Prostate gland (tissue), 2 donors: ENCODE measurements around the gene FMN1. TPM values are rescaled to one million over a fixed set of nuclear protein-coding genes. Genes with fewer than 3 reads are reported as not detected.

ENCODE experiments used
- DNase-seq: peaks from one replicate; pipeline ENCODE4 v3.0.0-alpha.2; 2019; ENCODE audit warnings: low spot score
- H3K27ac ChIP-seq, 2 donors: fragments of 200-600 bp; sonication (generic); 2 replicates each; pipeline ENCODE4 v1.5.1; 2017 to 2019
- H3K27me3 ChIP-seq: fragments of 200-600 bp; sonication (generic); replicated peaks from 2 replicates; pipeline ENCODE4 v1.5.1; 2019; ENCODE audit not compliant: insufficient read depth
- H3K36me3 ChIP-seq, 2 donors: fragments of 200-600 bp; sonication (generic); 1 replicate in 1 of 2; 2 replicates in 1 of 2; pipeline versions ENCODE4 v1.5.1 to v1.8.1; 2017 to 2019
- H3K4me1 ChIP-seq: fragments of 200-600 bp; sonication (generic); replicated peaks from 2 replicates; pipeline ENCODE4 v1.5.1; 2019
- H3K4me3 ChIP-seq, 2 donors: fragments of 200-600 bp; sonication (generic); 2 replicates each; pipeline ENCODE4 v1.5.1; 2017 to 2019
- H3K9me3 ChIP-seq: fragments of 200-600 bp; sonication (generic); 2 replicates; pipeline ENCODE4 v1.5.1; 2017
- POLR2A ChIP-seq: fragments of 450-650 bp; IDR thresholded peaks from one replicate; pipeline ENCODE4 v1.6.1; 2016; ENCODE audit warnings: antibody characterized with exemption, mild to moderate bottlenecking
- POLR2AphosphoS5 ChIP-seq: sonication (generic); formaldehyde crosslinking; IDR thresholded peaks from one replicate; pipeline ENCODE4 v1.6.1; 2017; ENCODE audit warnings: antibody characterized with exemption
- WGBS: methylation state at CpG from one replicate; pipeline ENCODE4 v1.1.5; 2018; 5-methylcytosine and 5-hydroxymethylcytosine counted together
- intact Hi-C: fragments of 100-400 bp; cut with DNase I; formaldehyde crosslinking; loops from one replicate; pipeline ENCODE4 v1.14.2; 2022
- total RNA-seq, 2 donors: library from RNA; depleted of rRNA; stranded (reverse); fragments of >200 nt; gene quantifications; one replicate each; pipeline ENCODE4 v1.1.0, GENCODE V29; 2016
- TF ChIP-seq, protein P1 (sequence below), 4 experiments: fragments of 200-600 bp in 2 of 4; fragments of 450-650 bp in 2 of 4; sonication (generic) in 2 of 4; IDR thresholded peaks; 1 replicate in 3 of 4; 2 replicates in 1 of 4; pipeline ENCODE4 v1.5.1; 2016 to 2019; ENCODE audit warnings: antibody characterized with exemption in 4 of 4, mild to moderate bottlenecking in 2 of 4, moderate library complexity in 2 of 4

Gene FMN1
- total RNA-seq, 2 donors from 2014 or later: 7.1 to 32.5 TPM

DNA sequence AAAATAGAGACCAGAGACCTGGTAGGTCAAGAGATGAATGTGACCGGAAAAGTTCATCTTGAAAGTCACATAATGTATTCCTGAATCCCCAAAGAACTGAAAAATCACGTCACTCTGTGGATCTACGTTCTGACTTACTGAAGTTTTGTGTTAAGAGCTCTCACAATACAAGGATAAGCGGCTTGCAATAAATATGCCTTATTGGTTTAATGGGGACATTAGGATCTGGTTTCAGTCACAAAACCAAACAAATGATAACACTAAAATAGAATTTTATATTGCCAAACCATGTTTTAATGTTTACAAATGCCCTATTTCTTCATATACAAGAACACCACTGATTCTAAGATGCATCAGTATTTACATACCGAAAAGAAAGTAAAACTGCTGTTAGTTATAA lies 164.2 kb downstream of the FMN1 start:
- no peak for DNase-seq
- intact Hi-C loops: no loop called here
- H3K4me3 ChIP-seq: no peak overlapping the region
- H3K4me1 ChIP-seq: peaks cover 7% of the 10 kb centered on the region
- no peaks in the 10 kb centered on the region for H3K36me3 ChIP-seq
- peak; percentile 76 for TF ChIP-seq POLR2AphosphoS5
- TF ChIP-seq POLR2A: no peak
- peak overlapping the region; percentile 20 to 54 for H3K27ac ChIP-seq
- 60% methylated on average over 5 of the region's 5 CpGs for WGBS
- H3K9me3 ChIP-seq: no peaks in the 10 kb centered on the region
- H3K27me3 ChIP-seq: no peaks in the 10 kb centered on the region

DNA sequence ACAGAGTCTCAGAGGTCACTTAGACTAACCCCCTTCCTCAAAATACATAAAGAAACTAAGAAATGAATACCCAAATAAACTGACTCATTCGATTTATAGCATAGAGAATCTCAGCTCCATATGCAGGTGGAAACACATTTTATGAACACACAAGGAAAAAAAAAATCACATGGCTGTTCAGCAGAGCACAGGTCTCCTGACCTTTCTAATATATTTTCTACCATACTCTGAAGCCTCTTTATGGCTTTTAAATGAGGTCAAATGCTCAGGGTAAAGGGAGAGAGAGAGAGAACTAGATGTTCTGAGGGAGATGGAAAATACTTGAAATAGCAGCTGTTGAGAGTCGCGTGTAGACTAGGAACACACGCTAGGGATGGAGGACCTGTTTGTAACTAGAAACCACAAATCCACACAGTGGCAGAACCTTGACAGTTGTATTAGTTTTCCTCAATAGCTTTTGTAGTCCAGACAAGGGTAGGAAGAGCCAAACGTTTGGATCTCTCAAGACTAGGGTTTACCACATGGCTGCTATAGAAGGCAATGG lies 165.3 kb downstream of the FMN1 start:
- no peak for DNase-seq

DNA sequence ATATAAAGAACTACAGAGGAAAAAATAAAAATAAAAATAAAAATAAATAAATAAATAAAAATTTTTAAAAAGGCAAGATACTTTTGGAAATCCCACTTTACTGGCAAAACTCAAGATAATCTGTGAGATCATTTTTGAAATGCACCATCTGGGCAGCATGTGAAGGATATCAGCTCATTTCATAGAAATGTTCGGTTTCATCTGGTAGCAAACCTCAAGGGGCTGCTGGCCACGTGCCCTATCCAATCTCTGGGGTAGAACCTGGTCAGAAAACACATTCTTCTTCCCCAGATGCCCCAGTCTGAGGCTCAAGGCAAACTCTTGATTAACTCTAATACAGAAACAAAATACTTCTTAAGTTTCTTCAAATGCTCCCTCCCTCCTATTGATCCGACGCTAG lies 166.0 kb downstream of the FMN1 start:
- Histone ChIP-seq H3K27ac (no peak overlapping the region), H3K4me3 (no peak overlapping the region), H3K4me1 (peaks cover 7% of the 10 kb centered on the region), H3K27me3 (no peaks in the 10 kb centered on the region), H3K9me3 (no peaks in the 10 kb centered on the region), H3K36me3 (no peaks in the 10 kb centered on the region)
- TF ChIP-seq POLR2AphosphoS5: no peak
- TF ChIP-seq, protein P1, sequence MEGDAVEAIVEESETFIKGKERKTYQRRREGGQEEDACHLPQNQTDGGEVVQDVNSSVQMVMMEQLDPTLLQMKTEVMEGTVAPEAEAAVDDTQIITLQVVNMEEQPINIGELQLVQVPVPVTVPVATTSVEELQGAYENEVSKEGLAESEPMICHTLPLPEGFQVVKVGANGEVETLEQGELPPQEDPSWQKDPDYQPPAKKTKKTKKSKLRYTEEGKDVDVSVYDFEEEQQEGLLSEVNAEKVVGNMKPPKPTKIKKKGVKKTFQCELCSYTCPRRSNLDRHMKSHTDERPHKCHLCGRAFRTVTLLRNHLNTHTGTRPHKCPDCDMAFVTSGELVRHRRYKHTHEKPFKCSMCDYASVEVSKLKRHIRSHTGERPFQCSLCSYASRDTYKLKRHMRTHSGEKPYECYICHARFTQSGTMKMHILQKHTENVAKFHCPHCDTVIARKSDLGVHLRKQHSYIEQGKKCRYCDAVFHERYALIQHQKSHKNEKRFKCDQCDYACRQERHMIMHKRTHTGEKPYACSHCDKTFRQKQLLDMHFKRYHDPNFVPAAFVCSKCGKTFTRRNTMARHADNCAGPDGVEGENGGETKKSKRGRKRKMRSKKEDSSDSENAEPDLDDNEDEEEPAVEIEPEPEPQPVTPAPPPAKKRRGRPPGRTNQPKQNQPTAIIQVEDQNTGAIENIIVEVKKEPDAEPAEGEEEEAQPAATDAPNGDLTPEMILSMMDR (IDR thresholded peaks at IDR 0.05): no peak
- no peak for TF ChIP-seq POLR2A
- DNase-seq: no peak
- intact Hi-C loops: no loop called here
- WGBS: 77% methylated on average over 4 of the region's 4 CpGs

More for the DNA sequence above, 165.3 kb downstream of the FMN1 start:
- peak overlapping the region in 1 of 2 donors; percentile 54 for H3K27ac ChIP-seq
- no peaks in the 10 kb centered on the region for H3K27me3 ChIP-seq
- peaks cover 7% of the 10 kb centered on the region for H3K4me1 ChIP-seq
- H3K9me3 ChIP-seq: no peaks in the 10 kb centered on the region
- no peak for TF ChIP-seq POLR2A
- no peak for TF ChIP-seq POLR2AphosphoS5
- TF ChIP-seq, protein P1 (IDR thresholded peaks at IDR 0.05): no peak
- WGBS: 68% methylated on average over 5 of the region's 5 CpGs
- no peaks in the 10 kb centered on the region for H3K36me3 ChIP-seq
- intact Hi-C loops: no loop called here
- no peak overlapping the region for H3K4me3 ChIP-seq

DNA sequence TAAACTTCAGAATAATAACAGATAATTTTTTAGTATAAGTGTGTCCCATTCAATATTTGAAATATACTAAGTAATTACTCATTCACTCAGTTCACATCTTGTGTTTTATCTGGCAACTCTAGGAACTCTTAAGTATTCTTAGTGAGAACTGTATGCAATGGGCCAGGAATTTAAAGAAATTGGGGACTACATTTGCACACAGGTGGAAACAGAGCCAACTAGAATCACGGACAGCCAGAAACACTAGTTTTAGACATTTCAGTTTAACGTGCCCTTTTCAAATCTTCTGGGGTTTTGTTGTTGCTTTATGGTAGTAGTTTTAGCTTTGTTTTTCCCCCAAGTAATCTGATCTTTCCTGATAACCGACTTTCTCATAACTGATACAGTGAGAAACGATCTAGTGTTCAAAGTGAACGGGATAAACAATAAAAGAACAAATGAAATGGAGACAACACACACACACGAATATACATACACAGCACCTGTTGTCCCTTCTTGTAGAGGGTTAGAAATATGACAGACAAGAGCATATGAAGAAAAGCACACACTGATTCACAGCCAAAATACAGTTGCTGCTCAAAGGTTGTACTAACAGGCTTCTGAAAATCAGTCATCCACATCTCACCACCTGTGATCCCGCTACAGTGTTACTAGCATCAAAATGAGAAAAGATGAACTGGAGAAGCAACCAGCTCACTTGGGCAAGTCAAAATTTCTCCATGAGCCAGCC lies 167.0 kb downstream of the FMN1 start:
- Histone ChIP-seq H3K4me3 (no peak overlapping the region), H3K4me1 (peaks cover 7% of the 10 kb centered on the region), H3K27ac (peak overlapping the region; percentile 23 to 34), H3K27me3 (no peaks in the 10 kb centered on the region), H3K36me3 (no peaks in the 10 kb centered on the region), H3K9me3 (no peaks in the 10 kb centered on the region)
- intact Hi-C loops: no loop called here
- TF ChIP-seq POLR2AphosphoS5 (no peak), POLR2A (no peak)
- TF ChIP-seq, protein P1 (IDR thresholded peaks at IDR 0.05): no peak
- WGBS: 24% methylated on average over 7 of the region's 7 CpGs
- no peak for DNase-seq

DNA sequence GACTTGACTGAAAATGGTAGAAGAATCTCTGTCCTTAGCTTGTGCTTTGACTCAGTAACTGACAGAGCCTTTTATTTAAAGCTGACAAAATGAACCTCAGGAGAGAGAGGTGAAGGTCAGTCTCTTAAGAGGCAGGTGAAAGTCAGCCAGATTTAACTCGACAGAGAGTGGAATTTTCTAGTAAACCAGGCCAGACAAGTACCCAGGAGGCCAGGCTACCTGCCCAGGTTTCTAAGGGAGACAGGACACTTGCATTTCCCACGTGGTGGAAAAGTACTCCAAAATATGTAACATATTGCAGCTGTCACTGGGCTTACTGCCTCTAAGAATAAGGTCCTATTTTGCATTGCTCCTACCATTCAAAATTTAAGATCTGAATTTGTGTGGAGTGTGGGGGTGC lies 167.9 kb downstream of the FMN1 start:
- Histone ChIP-seq H3K27ac (peak overlapping the region in 1 of 2 donors; percentile 34), H3K4me3 (no peak overlapping the region), H3K9me3 (no peaks in the 10 kb centered on the region), H3K27me3 (no peaks in the 10 kb centered on the region), H3K4me1 (peaks cover 12% of the 10 kb centered on the region), H3K36me3 (no peaks in the 10 kb centered on the region)
- 7% methylated on average over 2 of the region's 2 CpGs for WGBS
- peak; percentile 38 for DNase-seq
- TF ChIP-seq POLR2AphosphoS5: peak; percentile 26
- TF ChIP-seq, protein P1 (IDR thresholded peaks at IDR 0.05): no peak
- intact Hi-C loops: no loop called here
